Smooth muscle cell of the brain vasculature (primary cell): Measurements from ENCODE around the gene LRRC41.
"Not testable (repeated sequence)": the region's sequence is repeated elsewhere in the genome, so short reads cannot be mapped to it uniquely, and the experiment has no call there.

Source experiments
- DNase-seq: peaks from one replicate; pipeline ENCODE4 v3.0.0-alpha.2; 2012; ENCODE audit warnings: low read depth, low spot score

Gene LRRC41, protein sequence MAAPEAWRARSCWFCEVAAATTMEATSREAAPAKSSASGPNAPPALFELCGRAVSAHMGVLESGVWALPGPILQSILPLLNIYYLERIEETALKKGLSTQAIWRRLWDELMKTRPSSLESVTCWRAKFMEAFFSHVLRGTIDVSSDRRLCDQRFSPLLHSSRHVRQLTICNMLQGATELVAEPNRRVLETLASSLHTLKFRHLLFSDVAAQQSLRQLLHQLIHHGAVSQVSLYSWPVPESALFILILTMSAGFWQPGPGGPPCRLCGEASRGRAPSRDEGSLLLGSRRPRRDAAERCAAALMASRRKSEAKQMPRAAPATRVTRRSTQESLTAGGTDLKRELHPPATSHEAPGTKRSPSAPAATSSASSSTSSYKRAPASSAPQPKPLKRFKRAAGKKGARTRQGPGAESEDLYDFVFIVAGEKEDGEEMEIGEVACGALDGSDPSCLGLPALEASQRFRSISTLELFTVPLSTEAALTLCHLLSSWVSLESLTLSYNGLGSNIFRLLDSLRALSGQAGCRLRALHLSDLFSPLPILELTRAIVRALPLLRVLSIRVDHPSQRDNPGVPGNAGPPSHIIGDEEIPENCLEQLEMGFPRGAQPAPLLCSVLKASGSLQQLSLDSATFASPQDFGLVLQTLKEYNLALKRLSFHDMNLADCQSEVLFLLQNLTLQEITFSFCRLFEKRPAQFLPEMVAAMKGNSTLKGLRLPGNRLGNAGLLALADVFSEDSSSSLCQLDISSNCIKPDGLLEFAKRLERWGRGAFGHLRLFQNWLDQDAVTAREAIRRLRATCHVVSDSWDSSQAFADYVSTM

DNA sequence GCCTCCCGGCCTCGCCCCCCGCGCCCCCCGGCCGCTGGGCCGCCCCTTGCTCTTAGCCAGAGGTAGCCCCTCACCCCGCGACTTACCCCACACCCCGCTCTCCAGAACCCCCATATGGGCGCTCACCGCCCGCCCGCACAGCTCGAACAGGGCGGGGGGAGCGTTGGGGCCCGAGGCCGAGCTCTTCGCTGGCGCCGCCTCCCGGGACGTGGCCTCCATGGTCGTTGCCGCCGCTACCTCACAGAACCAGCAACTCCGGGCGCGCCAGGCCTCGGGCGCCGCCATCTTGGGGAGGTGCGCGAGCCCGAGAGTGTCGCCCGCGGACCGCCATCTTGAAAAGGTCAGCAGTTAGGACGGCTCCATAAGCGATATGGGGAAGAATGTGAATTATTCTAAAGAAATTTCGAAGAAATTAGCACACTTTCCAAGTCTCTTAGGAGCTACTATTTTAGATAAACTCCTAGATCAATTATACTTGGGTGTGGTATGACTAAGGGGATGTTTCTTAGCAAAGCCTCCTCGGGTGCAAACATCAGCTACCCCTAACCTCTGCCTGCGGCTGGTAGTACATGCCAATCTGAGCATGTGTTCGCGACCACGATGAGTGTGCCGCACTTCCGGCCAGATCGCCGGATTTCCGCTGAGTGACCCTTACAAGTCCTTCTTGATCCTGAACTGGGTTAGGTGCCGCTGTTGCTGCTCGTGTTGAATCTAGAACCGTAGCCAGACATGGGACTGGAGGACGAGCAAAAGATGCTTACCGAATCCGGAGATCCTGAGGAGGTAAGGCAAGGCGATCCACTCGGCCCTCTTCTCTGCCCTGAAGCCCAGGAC, at the start of gene LRRC41, which contains the start of gene UQCRH:
LRRC41 (minus strand) TSS at position 579 of the 834 bp plus-strand sequence; CDS start at position 285, 294 bp downstream.
UQCRH (plus strand) TSS at position 661 of the 834 bp plus-strand sequence; CDS start at position 730, 69 bp downstream.
- DNase-seq = peak; percentile 95

DNA sequence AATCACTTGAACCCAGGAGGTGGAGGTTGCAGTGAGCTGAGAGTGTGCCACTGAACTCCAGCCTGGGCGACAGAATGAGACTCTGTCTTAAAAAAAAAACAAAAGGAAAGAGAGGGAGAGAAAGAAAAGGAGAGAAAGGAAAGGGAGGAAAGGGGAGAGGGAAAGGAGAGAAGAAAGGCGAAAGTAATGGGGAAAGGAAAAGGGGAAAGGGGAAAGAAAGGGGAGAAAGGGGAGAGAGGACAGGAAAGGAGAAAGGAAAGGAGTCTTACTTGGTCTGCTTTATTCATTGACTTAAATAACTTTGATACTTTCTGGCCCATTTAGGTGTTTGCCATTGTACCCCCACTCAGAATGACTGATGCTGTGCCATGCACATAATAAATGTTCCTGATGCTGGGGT, 48.9 kb upstream of the LRRC41 start:
- DNase-seq = no peak

DNA sequence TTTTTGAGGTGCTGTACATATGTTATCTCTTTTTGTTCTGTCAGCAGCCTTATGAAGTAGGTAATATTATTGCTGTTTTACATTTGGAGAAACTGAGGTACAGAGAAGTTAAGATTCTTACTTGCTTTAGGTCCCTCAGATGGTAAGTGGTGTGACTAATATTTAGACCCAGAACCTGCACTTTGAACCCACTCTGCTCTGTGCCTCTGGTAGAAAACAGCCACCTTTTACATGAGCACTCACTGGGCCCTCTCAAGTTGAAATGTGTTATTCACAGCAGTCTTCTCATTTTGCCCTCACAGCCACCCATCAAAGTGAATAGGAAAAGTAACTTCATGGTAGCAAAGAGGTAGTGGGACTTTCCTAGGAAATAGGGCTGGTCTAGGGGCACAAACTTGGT, 41.9 kb upstream of the LRRC41 start:
- no peak for DNase-seq

DNA sequence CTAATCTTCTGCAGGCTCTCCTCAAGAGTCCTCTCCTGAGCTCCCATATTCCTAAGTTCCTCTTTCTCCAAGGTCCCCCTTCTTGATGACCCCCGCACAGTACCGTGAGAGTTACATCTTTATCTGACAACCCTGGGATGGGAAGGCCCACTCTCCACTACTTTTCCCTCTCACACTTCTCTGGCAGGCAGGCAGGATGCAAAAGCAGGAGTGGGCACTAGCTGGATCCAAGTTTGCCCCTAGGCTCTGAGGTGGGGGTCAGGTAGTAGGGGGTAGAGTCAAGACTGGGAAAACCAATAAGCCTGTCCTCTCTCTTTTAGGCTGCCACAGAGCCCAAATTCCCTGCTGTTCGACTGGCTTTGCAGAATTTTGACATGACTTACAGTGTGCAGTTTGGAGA, 41.1 kb upstream of the LRRC41 start:
- no peak for DNase-seq

DNA sequence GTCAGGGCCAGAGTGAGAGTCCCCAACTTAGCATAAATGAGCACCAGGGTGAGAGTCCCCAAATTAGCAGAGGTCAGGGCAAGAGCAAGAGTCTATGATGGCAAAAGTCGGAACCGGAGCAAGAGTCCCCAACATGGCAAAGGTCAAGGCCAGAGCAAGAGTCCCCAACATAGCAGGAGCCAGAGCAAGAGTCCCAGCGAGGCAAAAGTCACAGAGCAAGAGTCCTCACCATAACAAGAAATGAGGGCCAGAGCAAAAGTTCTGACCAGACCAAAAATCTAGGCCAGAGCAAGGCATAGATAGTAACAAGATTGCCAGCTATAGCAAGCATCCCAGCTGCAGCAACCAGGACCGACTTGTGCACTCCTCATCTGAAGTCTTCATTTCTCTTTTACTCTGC, 40.3 kb upstream of the LRRC41 start:
- DNase-seq = no peak

GRCh38 chr1:46343351-46343695, 39.9 kb upstream of the LRRC41 start:
- DNase-seq = no peak

DNA sequence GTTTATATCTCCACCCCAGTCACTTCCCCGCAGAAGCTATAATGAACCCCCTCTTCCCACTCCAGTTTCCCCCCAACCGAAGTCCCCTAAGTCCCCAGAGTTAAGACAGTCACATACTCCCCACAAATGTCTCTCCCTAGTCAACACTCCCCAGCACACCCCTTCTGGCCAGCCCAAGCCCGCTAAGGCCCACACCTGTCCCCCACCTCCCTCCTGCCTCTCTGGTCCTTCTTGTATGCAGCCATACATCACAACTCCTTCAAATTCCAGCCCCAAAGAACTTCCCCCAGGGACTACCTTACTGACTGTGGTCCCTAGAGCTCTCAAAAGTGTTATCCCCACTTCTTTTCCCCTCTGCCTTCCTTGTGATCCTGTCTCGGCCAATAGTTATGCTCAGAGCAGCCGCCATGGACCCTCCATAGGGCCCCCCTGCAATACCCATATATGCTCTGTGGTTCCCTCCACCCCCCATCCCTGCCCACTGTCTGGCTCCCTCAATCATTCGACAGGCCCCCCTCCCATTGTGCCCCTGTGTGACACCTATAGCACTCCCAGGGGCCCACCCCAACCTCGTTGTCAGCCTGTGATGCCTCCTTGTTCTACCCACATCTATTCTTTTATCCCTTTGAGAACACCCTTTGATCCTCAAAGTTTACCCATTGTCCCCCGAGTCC, 39.4 kb upstream of the LRRC41 start:
- no peak for DNase-seq

GRCh38 chr1:46342084-46342656, 38.8 kb upstream of the LRRC41 start:
- DNase-seq = no peak

DNA sequence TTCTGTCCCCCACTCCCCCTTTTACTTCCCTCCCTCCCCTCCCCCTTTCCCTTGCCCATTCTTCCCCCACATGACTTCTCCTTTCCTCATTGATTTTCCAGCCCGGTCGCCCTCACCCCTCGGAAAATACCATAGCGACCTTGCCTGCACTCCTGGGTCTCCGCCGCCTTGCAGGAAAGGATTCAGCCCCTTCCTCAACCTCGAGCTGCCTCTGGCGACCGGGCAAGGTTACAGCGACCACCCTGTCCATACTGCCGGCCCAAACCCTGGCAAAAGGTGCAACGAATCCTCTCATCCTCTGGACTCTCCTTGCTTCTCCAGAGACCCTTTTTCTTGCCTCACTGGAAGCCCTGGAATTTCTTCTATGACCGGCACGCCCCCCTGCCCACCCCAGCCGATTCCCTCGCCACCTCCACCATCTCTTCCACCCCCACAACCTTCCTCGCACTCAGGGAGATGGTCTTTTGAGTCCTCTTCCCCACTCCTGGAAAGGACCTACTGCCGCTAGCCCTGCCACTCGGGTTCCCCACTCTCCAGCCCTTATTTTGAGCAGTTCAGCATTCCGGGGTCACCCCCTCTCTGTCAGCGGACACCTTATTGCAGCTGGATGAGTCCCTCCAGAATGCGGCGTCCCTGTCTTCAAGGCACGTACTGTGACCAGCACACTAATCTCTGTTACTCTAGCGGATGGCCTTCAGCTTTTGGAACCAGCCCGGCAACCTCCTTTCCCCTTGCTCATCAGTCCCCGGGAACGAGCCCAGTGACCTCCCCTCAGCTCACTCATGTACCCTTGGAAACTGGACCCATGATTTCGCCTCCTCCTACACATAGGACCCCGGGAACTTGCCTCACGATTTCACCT, 38.0 kb upstream of the LRRC41 start:
- DNase-seq = no peak

DNA sequence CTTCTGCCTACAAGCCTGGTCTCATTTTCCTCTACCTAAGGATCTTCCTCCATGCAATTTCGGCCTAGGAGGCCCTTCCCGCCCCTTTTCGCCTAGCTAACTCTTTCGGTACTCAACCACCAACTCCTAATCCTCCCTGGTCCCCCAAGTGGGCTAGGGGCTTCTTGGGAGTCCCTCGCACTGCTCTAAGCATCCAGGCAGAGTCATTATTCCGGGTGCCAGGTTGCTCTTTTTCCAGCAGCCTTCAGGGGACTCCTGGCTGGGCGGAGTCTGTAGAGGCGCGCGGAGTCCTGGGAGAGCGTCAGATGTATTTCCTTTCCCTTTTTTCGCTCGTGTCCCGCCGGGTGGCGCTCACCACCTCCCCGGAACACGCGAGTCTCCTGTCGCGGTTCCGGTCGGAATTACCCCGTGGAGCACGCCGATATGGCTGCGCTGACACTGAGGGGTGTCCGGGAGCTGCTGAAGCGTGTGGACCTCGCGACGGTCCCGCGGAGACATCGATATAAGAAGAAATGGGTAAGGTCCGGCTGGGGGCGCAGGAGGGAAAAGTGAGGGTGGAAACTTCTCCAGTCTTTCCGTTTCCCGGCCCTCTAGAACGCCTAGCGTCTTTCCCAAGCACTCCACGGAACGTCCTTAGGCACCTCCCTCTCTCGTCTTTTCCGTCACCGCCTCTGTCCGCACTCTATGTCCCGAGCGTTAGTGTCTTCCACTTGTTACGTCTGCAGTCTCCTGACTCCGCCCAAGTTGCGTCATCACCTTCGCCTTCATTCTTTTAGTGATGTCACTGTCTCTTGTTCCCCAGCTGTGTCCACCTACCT, 37.2 kb upstream of the LRRC41 start, which contains the start of gene NSUN4:
NSUN4 (plus strand) TSS at position 404 of the 818 bp plus-strand sequence; CDS start at position 424, 20 bp downstream.
- peak; percentile 76 for DNase-seq

GRCh38 chr1:46337409-46337808, 34.0 kb upstream of the LRRC41 start:
- not testable (repeated sequence) for DNase-seq

- no peak for DNase-seq
Observed at GRCh38 chr1:46335081-46335480, 31.7 kb upstream of the LRRC41 start.

DNA sequence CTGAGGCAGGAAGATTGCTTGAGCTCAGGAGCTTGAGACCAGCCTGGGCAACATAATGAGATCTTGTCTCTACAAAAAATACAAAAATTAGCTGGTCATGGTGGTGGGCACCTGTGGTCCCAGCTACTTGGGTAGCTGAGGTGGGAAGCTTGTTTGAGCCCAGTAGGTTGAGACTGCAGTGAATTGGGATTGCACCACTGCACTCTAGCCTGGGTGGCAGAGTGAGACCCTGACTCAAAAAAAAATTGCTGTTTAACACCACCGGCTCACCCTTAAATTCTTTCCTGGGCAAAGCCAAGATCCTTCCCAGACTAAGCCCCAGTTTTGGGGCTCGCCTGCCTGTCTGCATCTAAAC, 30.6 kb upstream of the LRRC41 start:
- no peak for DNase-seq

GRCh38 chr1:46333300-46334029, 30.0 kb upstream of the LRRC41 start:
- no peak for DNase-seq

GRCh38 chr1:46331786-46332540, 28.5 kb upstream of the LRRC41 start:
- DNase-seq = not testable (repeated sequence)

GRCh38 chr1:46330381-46330780, 27.0 kb upstream of the LRRC41 start:
- DNase-seq = not testable (repeated sequence)

GRCh38 chr1:46329807-46330206, 26.4 kb upstream of the LRRC41 start:
- DNase-seq = not testable (repeated sequence)

- DNase-seq = not testable (repeated sequence)
Observed at GRCh38 chr1:46328182-46328581, 24.8 kb upstream of the LRRC41 start.
